KMS-11 (cell line): ENCODE data around the gene TYRP1.

Source experiments
- H2AFZ ChIP-seq: fragments of 200-600 bp; sonication (generic); 2 replicates; pipeline ENCODE4 v1.6.1; 2016; ENCODE audit warnings: antibody characterized with exemption, mixed run types, low read depth
- H3K27ac ChIP-seq: fragments of 200-600 bp; sonication (generic); 2 replicates; pipeline ENCODE4 v1.6.1; 2016; ENCODE audit warnings: mild to moderate bottlenecking, mixed run types
- H3K27me3 ChIP-seq: fragments of 200-600 bp; sonication (generic); 2 replicates; pipeline ENCODE4 v1.6.1; 2017; ENCODE audit warnings: mild to moderate bottlenecking, low read depth, mixed run types, moderate library complexity; ENCODE audit not compliant: insufficient read depth
- H3K36me3 ChIP-seq: fragments of 200-600 bp; sonication (generic); 2 replicates; pipeline ENCODE4 v1.6.1; 2017; ENCODE audit warnings: mild to moderate bottlenecking, mixed run types; ENCODE audit not compliant: insufficient read depth
- H3K4me1 ChIP-seq: fragments of 200-600 bp; sonication (generic); 2 replicates; pipeline ENCODE4 v1.6.1; 2016; ENCODE audit warnings: mild to moderate bottlenecking, low read depth, mixed run types; ENCODE audit not compliant: poor library complexity, severe bottlenecking
- H3K4me2 ChIP-seq: fragments of 200-600 bp; sonication (generic); 2 replicates; pipeline ENCODE4 v1.7.0; 2016; ENCODE audit warnings: mild to moderate bottlenecking, mixed run types
- H3K4me3 ChIP-seq: fragments of 200-600 bp; sonication (generic); IDR thresholded peaks from 2 replicates; pipeline ENCODE4 v1.6.1; 2017; ENCODE audit warnings: low read depth, low read length, mixed read lengths; ENCODE audit not compliant: insufficient read depth
- H3K79me2 ChIP-seq: fragments of 200-600 bp; sonication (generic); 2 replicates; pipeline ENCODE4 v1.6.1; 2016; ENCODE audit warnings: low read depth, mixed run types; ENCODE audit not compliant: insufficient read depth
- H3K9ac ChIP-seq: fragments of 200-600 bp; sonication (generic); 2 replicates; pipeline ENCODE4 v1.6.1; 2016; ENCODE audit warnings: mild to moderate bottlenecking, mixed run types
- H4K20me1 ChIP-seq: fragments of 200-600 bp; sonication (generic); 2 replicates; pipeline ENCODE4 v1.6.1; 2016; ENCODE audit warnings: mild to moderate bottlenecking, mixed run types; ENCODE audit not compliant: insufficient read depth
- CTCF ChIP-seq: fragments of 200-600 bp; sonication (generic); conservative IDR thresholded peaks from 2 replicates; pipeline ENCODE4 v1.6.1; 2017; ENCODE audit warnings: low read depth, mild to moderate bottlenecking, antibody characterized with exemption, low read length, moderate library complexity, mixed read lengths

TYRP1 gene

GRCh38 chr9:12735665-12736064, 42.5 kb downstream of the TYRP1 start:
- peak overlapping the region; percentile 49 for H3K27ac ChIP-seq
- H3K4me2 ChIP-seq, result peak overlapping the region; percentile 22
- TF ChIP-seq CTCF, result no peak
- H3K36me3 ChIP-seq, result no peaks in the 10 kb centered on the region
- H4K20me1 ChIP-seq, result no peaks in the 10 kb centered on the region
- H3K9ac ChIP-seq, result 0 out of 2 replicates have a peak overlapping the region, but pooled peaks have one; percentile 1
- H2AFZ ChIP-seq, result peak overlapping the region; percentile 22
- no peaks in the 10 kb centered on the region for H3K79me2 ChIP-seq
- peaks cover 57% of the 10 kb centered on the region for H3K4me1 ChIP-seq
- H3K4me3 ChIP-seq, result no peak overlapping the region
- no peaks in the 10 kb centered on the region for H3K27me3 ChIP-seq

- no peak for TF ChIP-seq CTCF
- Histone ChIP-seq H4K20me1 (no peaks in the 10 kb centered on the region), H2AFZ (peak overlapping the region; percentile 19; the same call in 1 of the 2 replicates), H3K4me1 (peaks cover 57% of the 10 kb centered on the region), H3K36me3 (no peaks in the 10 kb centered on the region), H3K79me2 (no peaks in the 10 kb centered on the region), H3K4me3 (no peak overlapping the region), H3K27me3 (no peaks in the 10 kb centered on the region), H3K4me2 (peak overlapping the region; percentile 10; the same call in 1 of the 2 replicates), H3K9ac (no peak overlapping the region), H3K27ac (no peak overlapping the region)
These were observed 44.7 kb downstream of the TYRP1 start for GRCh38 chr9:12737871-12738270.

DNA sequence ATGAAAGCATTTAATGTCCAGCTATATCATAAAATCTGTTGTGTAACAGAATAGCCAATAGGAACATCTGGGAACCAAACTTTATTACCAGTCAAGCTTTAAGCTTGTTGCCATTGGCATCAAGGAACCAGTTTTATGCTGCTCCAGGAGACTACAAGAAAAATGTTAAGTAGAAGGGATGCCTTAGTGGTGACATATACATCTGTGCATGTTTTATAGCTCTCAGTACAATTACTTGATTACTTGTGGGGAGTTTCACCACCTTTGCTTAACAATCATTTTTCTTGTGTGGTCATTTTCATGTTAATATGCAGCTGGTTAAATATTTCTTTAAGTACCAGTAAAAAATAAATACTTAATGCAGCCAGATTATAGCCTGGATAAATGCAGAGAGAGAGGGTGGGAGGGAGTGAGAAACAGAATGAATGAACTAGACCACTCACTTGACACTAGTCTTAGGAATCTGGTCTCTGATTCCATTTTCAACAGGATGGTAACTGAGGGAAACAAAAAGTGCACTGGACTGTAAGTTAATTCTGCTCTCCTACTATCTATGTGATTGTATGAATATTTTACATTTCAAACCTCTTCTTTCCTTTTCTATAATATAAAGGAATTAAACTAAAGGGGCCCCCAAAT, 45.9 kb downstream of the TYRP1 start:
- H2AFZ ChIP-seq, result no peak overlapping the region
- H3K27ac ChIP-seq, result no peak overlapping the region
- H3K4me1 ChIP-seq, result peaks cover 57% of the 10 kb centered on the region
- no peak for TF ChIP-seq CTCF
- no peaks in the 10 kb centered on the region for H3K79me2 ChIP-seq
- no peaks in the 10 kb centered on the region for H3K36me3 ChIP-seq
- H3K9ac ChIP-seq, result no peak overlapping the region
- no peak overlapping the region for H3K4me3 ChIP-seq
- no peak overlapping the region for H3K4me2 ChIP-seq
- H4K20me1 ChIP-seq, result no peaks in the 10 kb centered on the region
- no peaks in the 10 kb centered on the region for H3K27me3 ChIP-seq

DNA sequence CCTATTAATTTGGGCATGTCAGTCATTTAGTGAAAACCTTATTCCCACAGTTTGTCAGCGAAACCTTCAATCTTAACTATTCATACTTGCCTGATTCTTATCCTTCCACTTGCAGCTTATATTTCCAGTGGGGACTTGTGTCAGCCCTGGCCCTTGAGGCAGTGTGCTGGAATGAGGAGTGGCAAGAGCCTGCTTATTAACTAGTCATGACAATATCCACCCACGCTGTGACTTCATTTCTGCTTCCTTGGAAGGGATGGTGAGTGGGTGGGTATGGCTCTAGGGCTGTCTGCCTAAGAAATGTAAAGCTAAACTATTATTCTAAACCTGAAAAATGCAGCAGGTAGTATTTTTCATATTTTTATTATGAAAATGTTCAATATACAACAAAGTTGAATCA, 47.7 kb downstream of the TYRP1 start:
- H3K9ac ChIP-seq, result no peak overlapping the region
- no peak overlapping the region for H3K4me2 ChIP-seq
- no peak overlapping the region for H3K27ac ChIP-seq
- no peak overlapping the region for H3K4me3 ChIP-seq
- no peak for TF ChIP-seq CTCF
- H4K20me1 ChIP-seq, result no peaks in the 10 kb centered on the region
- H3K27me3 ChIP-seq, result no peaks in the 10 kb centered on the region
- no peaks in the 10 kb centered on the region for H3K79me2 ChIP-seq
- H3K36me3 ChIP-seq, result no peaks in the 10 kb centered on the region
- H2AFZ ChIP-seq, result no peak overlapping the region
- peaks cover 41% of the 10 kb centered on the region for H3K4me1 ChIP-seq
